DMS153 treated with DMSO at 0.1 percent for 48 hours (cell line): ENCODE measurements around the gene NTM.
"Not testable (repeated sequence)": the region's sequence is repeated elsewhere in the genome, so short reads cannot be mapped to it uniquely, and the experiment has no call there.

Source experiments
- DNase-seq: peaks from one replicate; lab custom pipeline; 2025; ENCODE audit not compliant: unreplicated experiment; lab: John Stamatoyannopoulos, UW

NTM gene

GRCh38 chr11:132052342-132052741, 681.9 kb downstream of the NTM start:
- DNase-seq: no peak

- DNase-seq: no peak
Observed at GRCh38 chr11:132052904-132053303, 682.5 kb downstream of the NTM start.

GRCh38 chr11:132054822-132055221, 684.4 kb downstream of the NTM start:
- DNase-seq: no peak

GRCh38 chr11:132055296-132055695, 684.9 kb downstream of the NTM start:
- no peak for DNase-seq

- DNase-seq: no peak
Observed at GRCh38 chr11:132056689-132057088, 686.3 kb downstream of the NTM start.

GRCh38 chr11:132057266-132057665, 686.9 kb downstream of the NTM start:
- no peak for DNase-seq

GRCh38 chr11:132058211-132058772, 687.9 kb downstream of the NTM start:
- DNase-seq: no peak

- DNase-seq: no peak
Observed at GRCh38 chr11:132060567-132060966, 690.2 kb downstream of the NTM start.

GRCh38 chr11:132062031-132062430, 691.6 kb downstream of the NTM start:
- no peak for DNase-seq

- no peak for DNase-seq
Observed at GRCh38 chr11:132062541-132062940, 692.1 kb downstream of the NTM start.

- no peak for DNase-seq
Observed at GRCh38 chr11:132064987-132065620, 694.7 kb downstream of the NTM start.

GRCh38 chr11:132068556-132068955, 698.1 kb downstream of the NTM start:
- DNase-seq: no peak

GRCh38 chr11:132069593-132069992, 699.2 kb downstream of the NTM start:
- not testable (repeated sequence) for DNase-seq

- not testable (repeated sequence) for DNase-seq
Observed at GRCh38 chr11:132070907-132071306, 700.5 kb downstream of the NTM start.

- DNase-seq: no peak
Observed at GRCh38 chr11:132072044-132072857, 701.8 kb downstream of the NTM start.

- no peak for DNase-seq
Observed at GRCh38 chr11:132072858-132073211, 702.4 kb downstream of the NTM start.

GRCh38 chr11:132073787-132074186, 703.4 kb downstream of the NTM start:
- DNase-seq: no peak

GRCh38 chr11:132075447-132075846, 705.0 kb downstream of the NTM start:
- no peak for DNase-seq

- no peak for DNase-seq
Observed at GRCh38 chr11:132077416-132077815, 707.0 kb downstream of the NTM start.

GRCh38 chr11:132078264-132079076, 708.1 kb downstream of the NTM start:
- DNase-seq: no peak

GRCh38 chr11:132080127-132080526, 709.7 kb downstream of the NTM start:
- no peak for DNase-seq
